ENCODE data around the gene NCKAP5.

DNA sequence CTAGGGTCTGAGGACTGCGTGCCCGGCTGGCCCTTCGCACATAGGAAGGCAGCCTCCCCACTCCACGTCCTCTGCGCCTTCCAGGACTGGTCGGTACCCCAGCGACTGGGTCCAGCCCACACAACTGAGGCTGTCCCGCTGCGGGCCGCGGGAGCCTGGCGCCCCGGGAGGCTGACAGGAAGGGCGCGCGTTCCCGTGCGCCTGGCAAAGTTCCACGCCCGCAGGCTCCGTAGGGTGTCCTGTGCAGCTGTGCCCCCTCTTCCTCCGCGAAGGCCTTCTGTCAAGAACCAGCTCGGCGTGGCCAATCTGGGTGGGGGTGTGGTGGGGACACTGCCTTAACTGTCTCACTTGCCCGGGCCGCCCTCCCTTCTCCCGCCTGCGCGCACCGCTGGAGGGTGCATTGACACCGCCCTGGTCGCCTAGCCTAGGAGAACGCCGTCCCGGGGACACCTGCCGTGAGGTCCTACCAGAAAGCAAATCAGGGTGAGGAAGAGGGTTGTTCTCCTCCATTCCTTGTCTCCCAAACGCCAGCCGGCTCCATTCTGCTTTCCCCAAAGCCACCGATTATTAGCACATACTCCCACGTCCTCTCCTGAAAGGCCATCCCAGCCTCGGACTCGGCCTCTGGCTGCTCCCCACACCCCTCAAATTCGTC lies 897.6 kb downstream of the NCKAP5 start:
- TF ChIP-seq, protein P1, sequence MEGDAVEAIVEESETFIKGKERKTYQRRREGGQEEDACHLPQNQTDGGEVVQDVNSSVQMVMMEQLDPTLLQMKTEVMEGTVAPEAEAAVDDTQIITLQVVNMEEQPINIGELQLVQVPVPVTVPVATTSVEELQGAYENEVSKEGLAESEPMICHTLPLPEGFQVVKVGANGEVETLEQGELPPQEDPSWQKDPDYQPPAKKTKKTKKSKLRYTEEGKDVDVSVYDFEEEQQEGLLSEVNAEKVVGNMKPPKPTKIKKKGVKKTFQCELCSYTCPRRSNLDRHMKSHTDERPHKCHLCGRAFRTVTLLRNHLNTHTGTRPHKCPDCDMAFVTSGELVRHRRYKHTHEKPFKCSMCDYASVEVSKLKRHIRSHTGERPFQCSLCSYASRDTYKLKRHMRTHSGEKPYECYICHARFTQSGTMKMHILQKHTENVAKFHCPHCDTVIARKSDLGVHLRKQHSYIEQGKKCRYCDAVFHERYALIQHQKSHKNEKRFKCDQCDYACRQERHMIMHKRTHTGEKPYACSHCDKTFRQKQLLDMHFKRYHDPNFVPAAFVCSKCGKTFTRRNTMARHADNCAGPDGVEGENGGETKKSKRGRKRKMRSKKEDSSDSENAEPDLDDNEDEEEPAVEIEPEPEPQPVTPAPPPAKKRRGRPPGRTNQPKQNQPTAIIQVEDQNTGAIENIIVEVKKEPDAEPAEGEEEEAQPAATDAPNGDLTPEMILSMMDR (IDR thresholded peaks at IDR 0.05 in 4 of 5, conservative IDR thresholded peaks at IDR 0.05 in 1 of 5): no peak
- no peak for TF ChIP-seq POLR2A (IDR thresholded peaks at IDR 0.05)
